Lower leg skin (tissue), 4 donors: ENCODE data around the gene COL13A1. TPM values are rescaled to one million over a fixed set of nuclear protein-coding genes. Genes with fewer than 3 reads are reported as not detected.

Source experiments
- DNase-seq, 2 donors: peaks; one replicate each; pipeline ENCODE4 v3.0.0-alpha.2; 2019; ENCODE audit warnings: low spot score in 2 of 2
- H3K4me3 ChIP-seq: fragments of 200-600 bp; sonication (generic); 2 replicates; pipeline ENCODE4 v1.5.1; 2017; ENCODE audit warnings: mild to moderate bottlenecking, low read depth; ENCODE audit not compliant: poor library complexity, severe bottlenecking
- CTCF ChIP-seq, 3 donors: fragments of 450-650 bp; IDR thresholded peaks; one replicate each; pipeline ENCODE4 v1.5.1; 2016; ENCODE audit warnings: antibody characterized with exemption in 3 of 3, mild to moderate bottlenecking in 3 of 3, moderate library complexity in 2 of 3
- POLR2A ChIP-seq, 2 donors: fragments of 450-650 bp; IDR thresholded peaks; one replicate each; pipeline ENCODE4 v1.6.1; 2016 to 2017; ENCODE audit warnings: antibody characterized with exemption in 2 of 2, mild to moderate bottlenecking in 1 of 2, moderate library complexity in 1 of 2
- WGBS, 2 donors: methylation state at CpG; one replicate each; pipeline ENCODE4 v1.1.5; 2018; 5-methylcytosine and 5-hydroxymethylcytosine counted together
- intact Hi-C: fragments of 100-400 bp; cut with DNase I; formaldehyde crosslinking; loops from one replicate; pipeline ENCODE4 v1.15.0; 2023; ENCODE audit warnings: low total_unique reads
- total RNA-seq, 4 donors: library from RNA; depleted of rRNA; stranded (reverse); fragments of >200 nt; gene quantifications; one replicate each; pipeline ENCODE4 v1.1.0, GENCODE V29; 2016

COL13A1 gene
- total RNA-seq, 4 donors from 2014 or later, result 0.93 to 2.3 (median 1.3) TPM

- 46 to 48% methylated on average over 3 of the region's 3 CpGs for WGBS, 2 donors
- no peak for TF ChIP-seq POLR2A (IDR thresholded peaks at IDR 0.05)
- no peak overlapping the region for H3K4me3 ChIP-seq
- intact Hi-C loops, result loop anchor here (10.0 kb wide), 1 partner anchor 115 kb away; no protein-coding TSS in a partner anchor
- DNase-seq, result peak in 1 of 2 donors; percentile 26
Observed at GRCh38 chr10:69800109-69800508, 1.6 kb upstream of the COL13A1 start.

GRCh38 chr10:69800665-69801064 lies 1.0 kb upstream of the COL13A1 start:
- WGBS, 2 donors, result 81 to 88% methylated on average over 2 of the region's 2 CpGs
- intact Hi-C loops, result loop anchor here (10.0 kb wide), 1 partner anchor 114 kb away; no protein-coding TSS in a partner anchor

GRCh38 chr10:69801094-69801433 lies 642 bp upstream of the COL13A1 start:
- WGBS, 2 donors, result 16 to 23% methylated on average over 8 of the region's 8 CpGs
- TF ChIP-seq POLR2A (IDR thresholded peaks at IDR 0.05) (no peak), CTCF (IDR thresholded peaks at IDR 0.05) (no peak)
- intact Hi-C loops, result loop anchor here (10.0 kb wide), 1 partner anchor 114 kb away; no protein-coding TSS in a partner anchor
- peak in 1 of 2 donors; percentile 32 for DNase-seq
- H3K4me3 ChIP-seq, result no peak overlapping the region

More at GRCh38 chr10:69800665-69801064, 1.0 kb upstream of the COL13A1 start:
- no peak overlapping the region for H3K4me3 ChIP-seq
- TF ChIP-seq CTCF (IDR thresholded peaks at IDR 0.05) (no peak), POLR2A (IDR thresholded peaks at IDR 0.05) (no peak)
- DNase-seq, result no peak

- 2 to 7% methylated on average over 36 to 50 of the region's 80 CpGs for WGBS, 2 donors
- intact Hi-C loops, result loop anchor here (10.0 kb wide), 1 partner anchor 112 kb away; no protein-coding TSS in a partner anchor
- TF ChIP-seq POLR2A (IDR thresholded peaks at IDR 0.05) (no peak), CTCF (IDR thresholded peaks at IDR 0.05) (no peak)
Observed at GRCh38 chr10:69802424-69803161, 887 bp downstream of the COL13A1 start.

GRCh38 chr10:69803809-69804208 lies 2.1 kb downstream of the COL13A1 start:
- no peak overlapping the region for H3K4me3 ChIP-seq
- TF ChIP-seq CTCF (IDR thresholded peaks at IDR 0.05), result no peak
- no peak for TF ChIP-seq POLR2A (IDR thresholded peaks at IDR 0.05)
- intact Hi-C loops, result loop anchor here (10.0 kb wide), 1 partner anchor 111 kb away; no protein-coding TSS in a partner anchor
- no peak for DNase-seq
- WGBS, 2 donors, result 86 to 96% methylated on average over 7 of the region's 7 CpGs

More at GRCh38 chr10:69802424-69803161, 887 bp downstream of the COL13A1 start:
- peak overlapping the region; percentile 24 for H3K4me3 ChIP-seq
- DNase-seq, result no peak

GRCh38 chr10:69804775-69805174 lies 3.1 kb downstream of the COL13A1 start:
- DNase-seq, result no peak
- 90 to 95% methylated on average over 6 of the region's 6 CpGs for WGBS, 2 donors
- no peak overlapping the region for H3K4me3 ChIP-seq
- no peak for TF ChIP-seq CTCF (IDR thresholded peaks at IDR 0.05)
- no peak for TF ChIP-seq POLR2A (IDR thresholded peaks at IDR 0.05)
- intact Hi-C loops, result loop anchor here (10.0 kb wide), 1 partner anchor 110 kb away; no protein-coding TSS in a partner anchor
